GM12878 (cell line): ENCODE results near the gene PRDM1. TPM values are rescaled to one million over a fixed set of nuclear protein-coding genes. Genes with fewer than 3 reads are reported as not detected.
A peak's percentile ranks its signal among the peaks of the same experiment; 100 is the strongest.

Source experiments
- CHD1 ChIP-seq: IDR thresholded peaks from 2 replicates; pipeline ENCODE4 v1.6.1; 2012; ENCODE audit warnings: low read depth, low read length, improper control_type of control experiment
- CTCF ChIP-seq, 3 experiments: IDR thresholded peaks in 2 of 3; conservative IDR thresholded peaks in 1 of 3; 2 replicates each; pipeline ENCODE4 v1.5.1; 2011; ENCODE audit warnings: low read depth in 3 of 3, low read length in 3 of 3, mild to moderate bottlenecking in 3 of 3, control low read depth in 2 of 3, moderate library complexity in 2 of 3, inconsistent platforms in 1 of 3, mixed read lengths in 1 of 3; ENCODE audit not compliant: control insufficient read depth in 2 of 3, insufficient read depth in 1 of 3; ENCODE audit errors: extremely low read depth in 1 of 3
- CUX1 ChIP-seq: IDR thresholded peaks from 2 replicates; pipeline ENCODE4 v1.6.1; 2012; ENCODE audit warnings: improper control_type of control experiment, low read depth, low read length; ENCODE audit not compliant: insufficient replicate concordance
- HSF1 ChIP-seq: fragments of 150-350 bp; IDR thresholded peaks from 2 replicates; pipeline ENCODE4 v1.6.1; 2014; ENCODE audit warnings: mild to moderate bottlenecking, low read depth, low read length
- IKZF1 ChIP-seq: fragments of 450-650 bp; conservative IDR thresholded peaks from 2 replicates; pipeline ENCODE4 v1.6.1; 2017; ENCODE audit warnings: antibody characterized with exemption, mild to moderate bottlenecking
- IRF4 ChIP-seq: IDR thresholded peaks from 2 replicates; pipeline ENCODE4 v1.6.1; 2011; ENCODE audit warnings: low read depth, low read length
- MXI1 ChIP-seq: fragments of 150-350 bp; IDR thresholded peaks from 2 replicates; pipeline ENCODE4 v1.6.1; 2011; ENCODE audit warnings: low read depth, mild to moderate bottlenecking, inconsistent platforms, low read length, improper control_type of control experiment
- POLR2A ChIP-seq: IDR thresholded peaks from 2 replicates; pipeline ENCODE4 v1.6.1; 2011; ENCODE audit warnings: low read depth, mild to moderate bottlenecking, low read length
- PRDM15 ChIP-seq: fragments of 450-650 bp; formaldehyde crosslinking; IDR thresholded peaks from 2 replicates; pipeline ENCODE4 v1.4.0; 2020; ENCODE audit warnings: mild to moderate bottlenecking, moderate library complexity
- SP1 ChIP-seq: IDR thresholded peaks from one replicate; pipeline ENCODE4 v1.6.1; 2011; ENCODE audit warnings: low read depth, low read length
- SREBF2 ChIP-seq: IDR thresholded peaks from 2 replicates; pipeline ENCODE4 v1.6.1; 2012; ENCODE audit warnings: mild to moderate bottlenecking, low read length
- STAT3 ChIP-seq: IDR thresholded peaks from 2 replicates; pipeline ENCODE4 v1.6.1; 2011; ENCODE audit warnings: low read depth, low read length, improper control_type of control experiment
- ZNF217 ChIP-seq: fragments of 450-650 bp; IDR thresholded peaks from 2 replicates; pipeline ENCODE4 v1.6.1; 2017; ENCODE audit warnings: antibody characterized with exemption, mild to moderate bottlenecking
- ZSCAN29 ChIP-seq: fragments of 450-650 bp; IDR thresholded peaks from 2 replicates; pipeline ENCODE4 v1.6.1; 2017; ENCODE audit warnings: mild to moderate bottlenecking, moderate library complexity
- polyA plus RNA-seq, 11 experiments: library from polyadenylated mRNA; depleted of rRNA in 4 of 11; unstranded in 6 of 11; stranded (reverse) in 5 of 11; fragments of >200 nt; fragmentation: Nextera tagmentation in 4 of 11; fragmentation: Illumina TruSeq in 1 of 11; extraction: Ambion mirVana in 4 of 11; extraction: Trizol in 1 of 11; gene quantifications; 1 replicate in 1 of 11; 2 replicates in 10 of 11; pipeline versions ENCODE4 v1.2.1 to v1.2.3, GENCODE V29; 2011 to 2016; ENCODE audit warnings: inconsistent platforms in 2 of 11, missing spikeins in 2 of 11, low read depth in 1 of 11
- total RNA-seq, 4 experiments: library from RNA; depleted of rRNA in 3 of 4; stranded (reverse); fragments of >200 nt in 3 of 4; fragmentation: Illumina TruSeq in 1 of 4; extraction: Trizol in 1 of 4; gene quantifications; 2 replicates each; pipeline versions ENCODE4 v1.2.1 to v1.2.3, GENCODE V29; 2013 to 2021

The PRDM1 gene
- total and polyA plus RNA-seq, 10 of the 15 experiments (the other 5 are each of a cell fraction or from before 2014, with no cell fraction given) = 1.9 to 15.8 (median 4.1) TPM

GRCh38 chr6:106085984-106086813 is at the start of gene PRDM1 (continued):
- TF ChIP-seq PRDM15 (no peak), MXI1 (peak; percentile 53; the same call in 1 of the 2 replicates), ZNF217 (no peak), SREBF2 (no peak), IKZF1 (peak; percentile 82), HSF1 (no peak), CUX1 (no peak), STAT3 (no peak), IRF4 (peak; percentile 14; the same call in 1 of the 2 replicates), SP1 (no peak), CHD1 (no peak), POLR2A (peak; percentile 82), ZSCAN29 (no peak), CTCF (IDR thresholded peaks at IDR 0.05 in 2 of 3, conservative IDR thresholded peaks at IDR 0.05 in 1 of 3; ENCODE audit: control insufficient read depth in 2 of 3, extremely low read depth in 1 of 3, insufficient read depth in 1 of 3, low read depth in 3 of 3, low read length in 3 of 3) (peak; percentile 35 to 41 (median 41); a peak in 4 of 6 replicates)
